IPS DF 4.7 (cell line): ENCODE data around the gene IFNAR1.

ENCODE experiments used
- DNase-seq: peaks from one replicate; pipeline ENCODE4 v3.0.0-alpha.2; 2013; ENCODE audit warnings: low spot score; ENCODE audit errors: extremely low read depth

IFNAR1 gene

DNA sequence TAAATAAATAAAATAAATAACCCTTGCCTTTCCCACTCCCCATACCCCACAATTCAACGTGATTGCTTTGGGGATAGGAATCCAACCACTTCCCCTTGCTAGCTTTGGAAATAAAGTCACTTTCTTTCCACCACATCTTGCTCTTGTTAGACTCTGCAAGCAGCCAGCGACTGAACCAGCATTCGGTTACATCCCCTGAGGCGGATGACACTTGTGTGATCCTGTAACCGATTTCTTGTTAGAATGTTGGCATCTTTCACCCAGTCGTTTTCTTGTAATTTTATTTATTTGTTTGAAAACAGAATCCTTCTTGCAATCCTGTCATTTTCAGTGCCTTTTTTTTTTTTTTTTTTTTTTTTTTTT, 76.8 kb downstream of the IFNAR1 start:
- no peak for DNase-seq

DNA sequence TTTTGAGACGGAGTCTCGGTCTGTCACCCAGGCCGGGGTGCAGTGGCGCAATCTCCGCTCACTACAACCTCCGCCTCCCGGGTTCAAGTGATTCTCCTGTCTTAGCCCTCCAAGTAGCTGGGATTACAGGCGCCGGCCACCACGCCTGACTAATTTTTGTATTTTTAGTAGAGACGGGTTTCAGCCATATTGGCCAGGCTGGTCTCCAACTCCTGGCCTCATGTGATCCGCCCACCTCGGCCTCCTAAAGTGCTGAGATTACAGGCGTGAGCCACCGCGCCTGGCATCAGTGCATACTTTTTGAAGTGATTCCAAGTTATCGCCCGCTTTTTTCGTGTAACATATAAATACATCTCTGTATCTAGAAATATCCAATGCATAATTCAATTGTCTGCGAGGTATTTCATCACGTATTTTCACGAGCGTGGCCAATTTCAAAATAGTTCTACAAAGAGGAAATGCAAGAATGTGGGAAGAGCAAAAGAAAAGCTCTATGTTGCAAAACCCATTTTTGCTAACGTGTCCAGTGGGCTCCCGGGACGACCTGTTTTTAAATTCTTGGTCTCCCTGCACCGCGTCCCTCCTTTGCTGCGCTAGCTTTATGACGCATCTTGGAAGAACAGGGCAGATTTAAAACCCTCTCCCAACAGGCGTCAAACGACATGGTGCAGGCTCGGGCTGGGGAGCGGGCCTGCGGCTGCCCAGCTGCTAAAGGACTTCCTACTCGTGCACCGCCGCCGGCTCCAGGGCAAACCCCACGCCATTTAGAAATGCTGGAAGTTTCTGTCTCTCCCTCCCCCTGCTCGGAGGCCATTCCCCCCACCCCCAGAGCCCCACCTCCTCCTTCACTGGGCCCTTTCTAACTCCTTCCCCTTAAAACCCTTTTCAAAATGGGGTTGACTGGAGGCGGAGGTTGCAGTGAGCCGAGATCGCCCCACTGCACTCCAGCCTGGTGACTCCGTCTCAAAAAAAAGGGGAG, 77.5 kb downstream of the IFNAR1 start:
- DNase-seq: no peak

DNA sequence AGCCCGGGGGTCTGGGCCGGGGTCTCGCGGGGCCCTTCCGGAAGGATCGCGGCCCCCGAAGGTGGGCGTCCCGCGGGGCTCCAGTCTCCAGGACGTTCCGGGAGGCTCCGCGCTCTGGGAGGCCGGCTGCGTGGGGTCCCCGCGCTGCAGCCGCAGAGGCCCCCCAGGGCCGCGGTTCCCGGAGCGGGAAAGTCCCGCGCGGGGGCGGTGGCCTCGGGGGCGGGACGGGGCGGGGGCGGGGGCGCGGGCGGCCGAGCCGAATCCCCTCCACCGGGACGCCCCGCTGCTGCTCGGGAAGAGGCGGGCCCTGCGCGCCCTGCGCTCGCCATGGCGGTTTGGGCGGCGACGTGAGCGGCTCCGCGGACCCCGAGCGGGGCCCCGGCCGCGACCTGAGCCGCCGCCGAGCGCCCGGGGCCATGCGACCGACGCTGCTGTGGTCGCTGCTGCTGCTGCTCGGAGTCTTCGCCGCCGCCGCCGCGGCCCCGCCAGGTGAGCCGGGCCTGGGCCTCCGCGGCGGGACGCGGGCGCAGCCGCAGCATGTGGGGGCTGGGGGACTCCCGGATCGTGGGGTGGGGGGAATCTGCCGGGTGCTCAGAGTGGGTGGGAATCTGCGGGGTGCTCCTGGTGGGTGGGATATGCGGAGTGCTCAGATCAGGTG, 78.5 kb downstream of the IFNAR1 start, which contains the start of gene IFNGR2:
Gene IFNGR2 (plus strand): TSS at position 286 of the 658 bp plus-strand sequence. CDS start 131 bp downstream, at position 417.
- no peak for DNase-seq

DNA sequence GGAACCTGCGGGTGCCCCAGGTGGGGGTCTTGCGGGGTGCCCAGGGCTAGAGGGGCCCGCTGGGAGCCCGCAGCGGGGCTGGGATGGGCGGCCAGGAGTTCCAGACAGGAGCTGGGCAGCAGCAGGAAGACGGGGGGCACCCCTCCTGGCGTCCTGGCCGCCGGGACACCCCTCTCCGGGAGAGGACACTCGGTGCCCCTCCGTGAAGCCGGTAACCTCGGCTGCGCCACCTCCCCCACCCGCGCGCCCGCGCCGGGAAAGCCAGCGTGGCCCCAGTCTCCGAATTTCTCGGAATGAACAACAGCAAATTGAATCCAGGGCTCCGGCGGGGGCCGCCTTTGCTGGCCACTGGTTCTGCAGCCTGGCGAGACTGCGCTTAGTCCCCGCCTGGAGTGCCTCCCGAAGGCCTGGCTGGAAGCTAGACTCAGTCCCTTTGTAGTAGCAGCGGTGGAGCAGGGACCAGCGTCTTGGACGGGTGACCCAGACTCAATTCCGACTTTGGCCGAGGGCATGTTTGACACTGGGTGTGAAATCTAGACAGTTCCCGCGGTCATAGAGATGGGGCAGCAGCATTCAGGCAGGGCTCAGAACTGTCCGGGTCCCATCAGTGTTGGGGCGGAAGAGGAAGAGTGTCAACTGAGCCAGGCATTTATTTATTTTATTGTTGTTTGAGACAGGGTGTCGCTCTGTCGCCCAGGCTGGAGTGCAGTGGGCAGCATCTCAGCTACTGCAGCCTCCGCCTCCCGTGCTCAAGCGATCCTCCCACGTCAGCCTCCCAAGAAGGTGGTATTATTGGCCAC, 79.2 kb downstream of the IFNAR1 start:
- DNase-seq: no peak

DNA sequence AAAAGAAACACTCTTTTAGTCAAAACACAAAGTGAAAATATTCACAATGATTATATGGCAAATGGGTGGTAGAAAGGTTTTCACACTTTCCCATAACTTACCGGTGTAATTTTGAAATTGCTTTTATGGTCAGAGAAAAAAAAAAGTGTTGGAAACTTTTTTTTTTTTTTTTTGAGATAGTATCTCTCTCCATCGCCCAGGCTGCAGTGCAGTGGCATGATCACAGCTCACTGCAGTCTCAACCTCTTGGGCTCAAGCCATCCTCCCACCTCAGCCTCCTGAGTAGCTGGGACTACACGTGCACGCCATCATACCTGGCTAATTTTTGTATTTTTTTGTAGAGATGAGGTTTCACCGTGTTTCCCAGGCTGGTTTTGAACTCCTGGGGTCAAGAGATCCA, 81.7 kb downstream of the IFNAR1 start:
- DNase-seq: no peak
